HepG2 (cell line): ENCODE measurements around the gene P3H3. TPM values are rescaled to one million over a fixed set of nuclear protein-coding genes. Genes with fewer than 3 reads are reported as not detected.

Source experiments
- DNMT3B ChIP-seq: conservative IDR thresholded peaks from 2 replicates; pipeline ENCODE4 v1.6.1; 2016; ENCODE audit warnings: missing biosample characterization, control low read depth
- ELK4 ChIP-seq: sonication (generic); formaldehyde crosslinking; IDR thresholded peaks from 2 replicates; pipeline ENCODE4 v1.9.0; 2021; ENCODE audit warnings: missing genetic modification reagents, borderline replicate concordance
- KDM5B ChIP-seq: sonication (generic); formaldehyde crosslinking; IDR thresholded peaks from 2 replicates; pipeline ENCODE4 v1.4.0; 2020; ENCODE audit warnings: missing genetic modification reagents, mild to moderate bottlenecking, borderline replicate concordance
- KLF16 ChIP-seq, 2 experiments: sonication (generic) in 1 of 2; formaldehyde crosslinking in 1 of 2; IDR thresholded peaks; 2 replicates each; pipeline versions ENCODE4 v1.6.1 to v1.8.0; 2016 to 2023; ENCODE audit warnings: missing genetic modification reagents in 2 of 2, missing compliant biosample characterization in 1 of 2
- MED8 ChIP-seq: sonication (generic); formaldehyde crosslinking; IDR thresholded peaks from 2 replicates; pipeline ENCODE4 v1.8.1; 2023; ENCODE audit warnings: mild to moderate bottlenecking, missing genetic modification reagents; ENCODE audit not compliant: insufficient replicate concordance
- ZNF121 ChIP-seq: sonication (generic); formaldehyde crosslinking; IDR thresholded peaks from 2 replicates; pipeline ENCODE4 v1.5.0; 2020; ENCODE audit warnings: mild to moderate bottlenecking, missing genetic modification reagents
- ZNF207 ChIP-seq: fragments of 450-650 bp; IDR thresholded peaks from 2 replicates; pipeline ENCODE4 v1.6.1; 2016; ENCODE audit warnings: antibody characterized with exemption, borderline replicate concordance
- ZNF292 ChIP-seq: sonication (generic); formaldehyde crosslinking; IDR thresholded peaks from 2 replicates; pipeline ENCODE4 v1.8.1; 2022; ENCODE audit warnings: mild to moderate bottlenecking, low read depth, missing genetic modification reagents, borderline replicate concordance
- polyA plus RNA-seq, 8 experiments: library from polyadenylated mRNA; depleted of rRNA in 3 of 8; stranded (reverse) in 7 of 8; unstranded in 1 of 8; fragments of >200 nt; fragmentation: Illumina TruSeq in 4 of 8; extraction: Trizol in 4 of 8; gene quantifications; 2 replicates each; pipeline versions ENCODE4 v1.2.1 to v1.2.3, GENCODE V29; 2011 to 2016; ENCODE audit warnings: low read depth in 4 of 8, missing spikeins in 1 of 8, mixed read lengths in 1 of 8; ENCODE audit not compliant: insufficient read depth in 1 of 8
- total RNA-seq, 5 experiments: library from RNA; depleted of rRNA; stranded (reverse); fragments of >200 nt; fragmentation: Illumina TruSeq; extraction: Trizol; gene quantifications; 2 replicates each; pipeline ENCODE4 v1.2.3, GENCODE V29; 2016; ENCODE audit warnings: low read depth in 1 of 5
- TF ChIP-seq, protein P1 (sequence below): sonication (generic); formaldehyde crosslinking; IDR thresholded peaks from 2 replicates; pipeline ENCODE4 v1.4.0; 2020; ENCODE audit warnings: mild to moderate bottlenecking, missing genetic modification reagents, borderline replicate concordance
- TF ChIP-seq, protein P2 (sequence below): sonication (generic); formaldehyde crosslinking; IDR thresholded peaks from 2 replicates; pipeline ENCODE4 v1.5.0; 2020; ENCODE audit warnings: mild to moderate bottlenecking, missing genetic modification reagents
- TF ChIP-seq, protein P3 (sequence below): fragments of 450-650 bp; IDR thresholded peaks from 2 replicates; pipeline ENCODE4 v1.6.1; 2017; ENCODE audit warnings: mild to moderate bottlenecking
- TF ChIP-seq, protein P4 (sequence below): sonication (generic); formaldehyde crosslinking; IDR thresholded peaks from 2 replicates; pipeline ENCODE4 v1.5.0; 2020; ENCODE audit warnings: missing genetic modification reagents

Gene P3H3
- total and polyA plus RNA-seq, 2 of the 13 experiments (the other 11 are each of a cell fraction or from before 2014, with no cell fraction given), result 20.1 to 20.5 TPM

DNA sequence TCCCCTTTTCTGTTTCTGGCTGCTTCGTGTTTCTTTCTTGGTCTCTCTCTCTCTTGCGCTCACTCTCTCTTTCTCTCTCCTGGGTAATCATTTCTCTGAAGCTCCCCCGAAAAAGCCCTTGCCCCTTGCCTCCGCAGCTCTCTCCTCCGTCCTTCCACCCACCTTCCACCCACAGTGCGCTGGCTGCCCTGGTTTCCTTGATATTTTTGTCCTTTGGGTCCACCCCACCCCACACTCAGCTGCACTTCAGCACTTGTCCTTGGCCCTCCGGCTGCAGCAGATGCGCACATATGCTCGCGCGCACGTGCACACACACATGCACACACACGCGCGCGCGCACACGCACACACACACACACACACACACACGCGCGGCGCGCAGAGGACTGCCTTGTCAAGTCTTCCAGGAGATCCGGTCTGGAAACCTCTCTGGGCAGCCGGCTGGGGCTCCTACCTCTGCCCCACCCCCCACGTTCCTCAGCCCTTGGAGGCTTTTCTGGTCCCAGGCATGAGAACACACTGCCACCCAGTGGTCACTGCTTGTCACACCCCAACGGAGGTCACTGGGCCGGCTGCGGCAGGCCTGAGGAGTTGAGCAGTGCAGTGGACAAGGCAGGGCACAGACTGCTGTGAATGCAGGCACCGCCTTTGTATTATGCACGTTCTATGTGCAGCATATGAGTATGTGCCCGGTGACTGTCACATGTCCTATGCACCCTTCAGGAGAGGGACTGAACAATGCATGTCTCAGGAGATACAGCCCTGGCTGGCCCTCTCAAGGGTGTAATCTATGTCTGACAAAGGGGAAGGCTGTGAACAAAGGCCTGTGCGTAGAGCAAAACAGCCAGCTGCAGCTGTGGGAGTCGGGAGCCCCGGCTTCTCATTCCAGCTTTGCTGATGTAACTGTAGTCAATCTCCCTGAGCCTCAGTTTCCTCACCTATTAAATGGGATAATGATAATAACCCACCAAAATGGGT, 49.3 kb upstream of the P3H3 start (continued):
- TF ChIP-seq, protein P1, sequence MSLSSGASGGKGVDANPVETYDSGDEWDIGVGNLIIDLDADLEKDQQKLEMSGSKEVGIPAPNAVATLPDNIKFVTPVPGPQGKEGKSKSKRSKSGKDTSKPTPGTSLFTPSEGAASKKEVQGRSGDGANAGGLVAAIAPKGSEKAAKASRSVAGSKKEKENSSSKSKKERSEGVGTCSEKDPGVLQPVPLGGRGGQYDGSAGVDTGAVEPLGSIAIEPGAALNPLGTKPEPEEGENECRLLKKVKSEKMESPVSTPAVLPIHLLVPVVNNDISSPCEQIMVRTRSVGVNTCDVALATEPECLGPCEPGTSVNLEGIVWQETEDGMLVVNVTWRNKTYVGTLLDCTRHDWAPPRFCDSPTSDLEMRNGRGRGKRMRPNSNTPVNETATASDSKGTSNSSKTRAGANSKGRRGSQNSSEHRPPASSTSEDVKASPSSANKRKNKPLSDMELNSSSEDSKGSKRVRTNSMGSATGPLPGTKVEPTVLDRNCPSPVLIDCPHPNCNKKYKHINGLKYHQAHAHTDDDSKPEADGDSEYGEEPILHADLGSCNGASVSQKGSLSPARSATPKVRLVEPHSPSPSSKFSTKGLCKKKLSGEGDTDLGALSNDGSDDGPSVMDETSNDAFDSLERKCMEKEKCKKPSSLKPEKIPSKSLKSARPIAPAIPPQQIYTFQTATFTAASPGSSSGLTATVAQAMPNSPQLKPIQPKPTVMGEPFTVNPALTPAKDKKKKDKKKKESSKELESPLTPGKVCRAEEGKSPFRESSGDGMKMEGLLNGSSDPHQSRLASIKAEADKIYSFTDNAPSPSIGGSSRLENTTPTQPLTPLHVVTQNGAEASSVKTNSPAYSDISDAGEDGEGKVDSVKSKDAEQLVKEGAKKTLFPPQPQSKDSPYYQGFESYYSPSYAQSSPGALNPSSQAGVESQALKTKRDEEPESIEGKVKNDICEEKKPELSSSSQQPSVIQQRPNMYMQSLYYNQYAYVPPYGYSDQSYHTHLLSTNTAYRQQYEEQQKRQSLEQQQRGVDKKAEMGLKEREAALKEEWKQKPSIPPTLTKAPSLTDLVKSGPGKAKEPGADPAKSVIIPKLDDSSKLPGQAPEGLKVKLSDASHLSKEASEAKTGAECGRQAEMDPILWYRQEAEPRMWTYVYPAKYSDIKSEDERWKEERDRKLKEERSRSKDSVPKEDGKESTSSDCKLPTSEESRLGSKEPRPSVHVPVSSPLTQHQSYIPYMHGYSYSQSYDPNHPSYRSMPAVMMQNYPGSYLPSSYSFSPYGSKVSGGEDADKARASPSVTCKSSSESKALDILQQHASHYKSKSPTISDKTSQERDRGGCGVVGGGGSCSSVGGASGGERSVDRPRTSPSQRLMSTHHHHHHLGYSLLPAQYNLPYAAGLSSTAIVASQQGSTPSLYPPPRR, result no peak; the same call in none of the 2 replicates
- peak in 1 of 2 experiments; percentile 87; a peak in 2 of 4 replicates for TF ChIP-seq KLF16 (CRISPR knock-in tag; IDR thresholded peaks at IDR 0.05)
- peak; percentile 55 for TF ChIP-seq MED8 (CRISPR knock-in tag)
- TF ChIP-seq ZNF207, result no peak
- TF ChIP-seq, protein P2, sequence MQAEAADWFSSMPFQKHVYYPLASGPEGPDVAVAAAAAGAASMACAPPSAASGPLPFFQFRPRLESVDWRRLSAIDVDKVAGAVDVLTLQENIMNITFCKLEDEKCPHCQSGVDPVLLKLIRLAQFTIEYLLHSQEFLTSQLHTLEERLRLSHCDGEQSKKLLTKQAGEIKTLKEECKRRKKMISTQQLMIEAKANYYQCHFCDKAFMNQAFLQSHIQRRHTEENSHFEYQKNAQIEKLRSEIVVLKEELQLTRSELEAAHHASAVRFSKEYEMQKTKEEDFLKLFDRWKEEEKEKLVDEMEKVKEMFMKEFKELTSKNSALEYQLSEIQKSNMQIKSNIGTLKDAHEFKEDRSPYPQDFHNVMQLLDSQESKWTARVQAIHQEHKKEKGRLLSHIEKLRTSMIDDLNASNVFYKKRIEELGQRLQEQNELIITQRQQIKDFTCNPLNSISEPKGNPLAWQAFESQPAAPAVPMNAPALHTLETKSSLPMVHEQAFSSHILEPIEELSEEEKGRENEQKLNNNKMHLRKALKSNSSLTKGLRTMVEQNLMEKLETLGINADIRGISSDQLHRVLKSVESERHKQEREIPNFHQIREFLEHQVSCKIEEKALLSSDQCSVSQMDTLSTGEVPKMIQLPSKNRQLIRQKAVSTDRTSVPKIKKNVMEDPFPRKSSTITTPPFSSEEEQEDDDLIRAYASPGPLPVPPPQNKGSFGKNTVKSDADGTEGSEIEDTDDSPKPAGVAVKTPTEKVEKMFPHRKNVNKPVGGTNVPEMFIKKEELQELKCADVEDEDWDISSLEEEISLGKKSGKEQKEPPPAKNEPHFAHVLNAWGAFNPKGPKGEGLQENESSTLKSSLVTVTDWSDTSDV, result no peak
- TF ChIP-seq, protein P3, sequence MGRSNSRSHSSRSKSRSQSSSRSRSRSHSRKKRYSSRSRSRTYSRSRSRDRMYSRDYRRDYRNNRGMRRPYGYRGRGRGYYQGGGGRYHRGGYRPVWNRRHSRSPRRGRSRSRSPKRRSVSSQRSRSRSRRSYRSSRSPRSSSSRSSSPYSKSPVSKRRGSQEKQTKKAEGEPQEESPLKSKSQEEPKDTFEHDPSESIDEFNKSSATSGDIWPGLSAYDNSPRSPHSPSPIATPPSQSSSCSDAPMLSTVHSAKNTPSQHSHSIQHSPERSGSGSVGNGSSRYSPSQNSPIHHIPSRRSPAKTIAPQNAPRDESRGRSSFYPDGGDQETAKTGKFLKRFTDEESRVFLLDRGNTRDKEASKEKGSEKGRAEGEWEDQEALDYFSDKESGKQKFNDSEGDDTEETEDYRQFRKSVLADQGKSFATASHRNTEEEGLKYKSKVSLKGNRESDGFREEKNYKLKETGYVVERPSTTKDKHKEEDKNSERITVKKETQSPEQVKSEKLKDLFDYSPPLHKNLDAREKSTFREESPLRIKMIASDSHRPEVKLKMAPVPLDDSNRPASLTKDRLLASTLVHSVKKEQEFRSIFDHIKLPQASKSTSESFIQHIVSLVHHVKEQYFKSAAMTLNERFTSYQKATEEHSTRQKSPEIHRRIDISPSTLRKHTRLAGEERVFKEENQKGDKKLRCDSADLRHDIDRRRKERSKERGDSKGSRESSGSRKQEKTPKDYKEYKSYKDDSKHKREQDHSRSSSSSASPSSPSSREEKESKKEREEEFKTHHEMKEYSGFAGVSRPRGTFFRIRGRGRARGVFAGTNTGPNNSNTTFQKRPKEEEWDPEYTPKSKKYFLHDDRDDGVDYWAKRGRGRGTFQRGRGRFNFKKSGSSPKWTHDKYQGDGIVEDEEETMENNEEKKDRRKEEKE, result no peak
- TF ChIP-seq ZNF292 (CRISPR knock-in tag), result peak; percentile 88; the same call in 1 of the 2 replicates
- peak; percentile 74 for TF ChIP-seq KDM5B (CRISPR knock-in tag)
- TF ChIP-seq ZNF121 (CRISPR knock-in tag), result no peak
- peak; percentile 40; the same call in 1 of the 2 replicates for TF ChIP-seq DNMT3B (CRISPR knock-in tag)
- TF ChIP-seq, protein P4, sequence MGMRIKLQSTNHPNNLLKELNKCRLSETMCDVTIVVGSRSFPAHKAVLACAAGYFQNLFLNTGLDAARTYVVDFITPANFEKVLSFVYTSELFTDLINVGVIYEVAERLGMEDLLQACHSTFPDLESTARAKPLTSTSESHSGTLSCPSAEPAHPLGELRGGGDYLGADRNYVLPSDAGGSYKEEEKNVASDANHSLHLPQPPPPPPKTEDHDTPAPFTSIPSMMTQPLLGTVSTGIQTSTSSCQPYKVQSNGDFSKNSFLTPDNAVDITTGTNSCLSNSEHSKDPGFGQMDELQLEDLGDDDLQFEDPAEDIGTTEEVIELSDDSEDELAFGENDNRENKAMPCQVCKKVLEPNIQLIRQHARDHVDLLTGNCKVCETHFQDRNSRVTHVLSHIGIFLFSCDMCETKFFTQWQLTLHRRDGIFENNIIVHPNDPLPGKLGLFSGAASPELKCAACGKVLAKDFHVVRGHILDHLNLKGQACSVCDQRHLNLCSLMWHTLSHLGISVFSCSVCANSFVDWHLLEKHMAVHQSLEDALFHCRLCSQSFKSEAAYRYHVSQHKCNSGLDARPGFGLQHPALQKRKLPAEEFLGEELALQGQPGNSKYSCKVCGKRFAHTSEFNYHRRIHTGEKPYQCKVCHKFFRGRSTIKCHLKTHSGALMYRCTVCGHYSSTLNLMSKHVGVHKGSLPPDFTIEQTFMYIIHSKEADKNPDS (CRISPR knock-in tag), result peak; percentile 94
- no peak for TF ChIP-seq ELK4
